Esophagus muscularis mucosa (tissue), 3 donors: ENCODE measurements around the gene SPOCK1.

Experiments used
- EP300 ChIP-seq: sonication (generic); formaldehyde crosslinking; IDR thresholded peaks from one replicate; pipeline ENCODE4 v1.6.1; 2017; ENCODE audit warnings: antibody characterized with exemption
- TF ChIP-seq, protein P1 (sequence below), 3 experiments: fragments of 200-600 bp in 2 of 3; fragments of 450-650 bp in 1 of 3; sonication (generic) in 2 of 3; IDR thresholded peaks; one replicate each; pipeline ENCODE4 v1.5.1; 2017 to 2019; ENCODE audit warnings: antibody characterized with exemption in 3 of 3, mild to moderate bottlenecking in 2 of 3, moderate library complexity in 1 of 3

DNA sequence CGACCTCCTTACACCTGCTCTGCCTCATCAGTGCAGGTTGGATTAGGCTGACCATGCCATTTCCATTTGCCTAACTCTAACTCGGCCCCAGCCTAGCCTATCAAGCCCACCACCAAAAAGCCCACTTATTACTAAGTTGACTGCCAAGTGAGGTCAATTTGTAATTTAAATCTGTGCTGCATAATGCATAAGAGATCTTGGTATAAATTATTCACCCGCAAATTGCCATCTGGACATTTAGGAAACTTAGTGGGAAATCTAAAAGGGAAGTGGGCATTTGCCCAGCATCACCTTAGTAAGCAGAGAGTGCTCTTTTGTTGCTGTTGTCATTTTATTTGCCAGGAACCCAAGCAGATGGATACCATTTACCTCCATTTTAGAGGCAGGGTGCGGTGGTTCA is 143.0 kb downstream of the SPOCK1 start:
- TF ChIP-seq, protein P1, sequence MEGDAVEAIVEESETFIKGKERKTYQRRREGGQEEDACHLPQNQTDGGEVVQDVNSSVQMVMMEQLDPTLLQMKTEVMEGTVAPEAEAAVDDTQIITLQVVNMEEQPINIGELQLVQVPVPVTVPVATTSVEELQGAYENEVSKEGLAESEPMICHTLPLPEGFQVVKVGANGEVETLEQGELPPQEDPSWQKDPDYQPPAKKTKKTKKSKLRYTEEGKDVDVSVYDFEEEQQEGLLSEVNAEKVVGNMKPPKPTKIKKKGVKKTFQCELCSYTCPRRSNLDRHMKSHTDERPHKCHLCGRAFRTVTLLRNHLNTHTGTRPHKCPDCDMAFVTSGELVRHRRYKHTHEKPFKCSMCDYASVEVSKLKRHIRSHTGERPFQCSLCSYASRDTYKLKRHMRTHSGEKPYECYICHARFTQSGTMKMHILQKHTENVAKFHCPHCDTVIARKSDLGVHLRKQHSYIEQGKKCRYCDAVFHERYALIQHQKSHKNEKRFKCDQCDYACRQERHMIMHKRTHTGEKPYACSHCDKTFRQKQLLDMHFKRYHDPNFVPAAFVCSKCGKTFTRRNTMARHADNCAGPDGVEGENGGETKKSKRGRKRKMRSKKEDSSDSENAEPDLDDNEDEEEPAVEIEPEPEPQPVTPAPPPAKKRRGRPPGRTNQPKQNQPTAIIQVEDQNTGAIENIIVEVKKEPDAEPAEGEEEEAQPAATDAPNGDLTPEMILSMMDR (IDR thresholded peaks at IDR 0.05): no peak
- no peak for TF ChIP-seq EP300
